Astrocyte (in vitro differentiated cells and primary cell): ENCODE measurements around the gene TSPAN17. TPM values are rescaled to one million over a fixed set of nuclear protein-coding genes. Genes with fewer than 3 reads are reported as not detected.

ENCODE experiments used
- DNase-seq: peaks from one replicate; pipeline ENCODE4 v3.0.0-alpha.2; 2010; ENCODE audit warnings: low read depth
- FAIRE-seq: peaks from 2 replicates; lab custom pipeline; 2011; peaks lifted over from hg19 to GRCh38; lab: Jason Lieb, UNC
- H2AFZ ChIP-seq: 2 replicates; pipeline ENCODE4 v1.6.0; 2012; ENCODE audit warnings: low read depth, low read length, inconsistent platforms
- H3K27ac ChIP-seq: 2 replicates; pipeline ENCODE4 v1.5.1; 2011; ENCODE audit warnings: low read depth, low read length, inconsistent platforms
- H3K27me3 ChIP-seq: 2 replicates; pipeline ENCODE4 v1.6.0; 2011; ENCODE audit warnings: low read length, inconsistent platforms; ENCODE audit not compliant: insufficient read depth
- H3K36me3 ChIP-seq: 2 replicates; pipeline ENCODE4 v1.5.1; 2011; ENCODE audit warnings: low read length, inconsistent platforms; ENCODE audit not compliant: insufficient read depth
- H3K4me1 ChIP-seq: 2 replicates; pipeline ENCODE4 v1.5.1; 2011; ENCODE audit warnings: low read length, inconsistent platforms; ENCODE audit not compliant: insufficient read depth
- H3K4me2 ChIP-seq: 2 replicates; pipeline ENCODE4 v1.6.0; 2012; ENCODE audit warnings: low read length, inconsistent platforms
- H3K4me3 ChIP-seq: 2 replicates; pipeline ENCODE4 v1.5.1; 2011; ENCODE audit warnings: low read depth, mild to moderate bottlenecking, low read length, inconsistent platforms; ENCODE audit not compliant: insufficient read depth
- H3K79me2 ChIP-seq: 2 replicates; pipeline ENCODE4 v1.6.0; 2012; ENCODE audit warnings: mild to moderate bottlenecking, low read length, inconsistent platforms; ENCODE audit not compliant: insufficient read depth
- H3K9ac ChIP-seq: 2 replicates; pipeline ENCODE4 v1.6.0; 2012; ENCODE audit warnings: mild to moderate bottlenecking, low read length, inconsistent platforms
- H3K9me3 ChIP-seq: 2 replicates; pipeline ENCODE4 v1.5.1; 2012; ENCODE audit warnings: low read depth, mild to moderate bottlenecking, low read length, inconsistent platforms; ENCODE audit not compliant: insufficient read depth
- H4K20me1 ChIP-seq: 2 replicates; pipeline ENCODE4 v1.6.0; 2012; ENCODE audit warnings: low read length, inconsistent platforms; ENCODE audit not compliant: insufficient read depth
- H3K27ac Mint-ChIP-seq: one replicate; pipeline ENCODE4 v1.8.0; 2021; ENCODE audit warnings: mild to moderate bottlenecking, mixed read lengths; ENCODE audit not compliant: unreplicated experiment
- H3K27me3 Mint-ChIP-seq: one replicate; pipeline ENCODE4 v1.8.0; 2021; ENCODE audit warnings: low read depth, mixed read lengths; ENCODE audit not compliant: unreplicated experiment
- H3K36me3 Mint-ChIP-seq: one replicate; pipeline ENCODE4 v1.8.0; 2021; ENCODE audit warnings: low read depth, mixed read lengths; ENCODE audit not compliant: unreplicated experiment
- H3K4me1 Mint-ChIP-seq: one replicate; pipeline ENCODE4 v1.8.0; 2021; ENCODE audit warnings: low read depth, mixed read lengths; ENCODE audit not compliant: unreplicated experiment
- H3K4me3 Mint-ChIP-seq: one replicate; pipeline ENCODE4 v1.8.0; 2021; ENCODE audit warnings: mild to moderate bottlenecking, moderate library complexity, mixed read lengths; ENCODE audit not compliant: unreplicated experiment
- H3K9me3 Mint-ChIP-seq: one replicate; pipeline ENCODE4 v1.8.0; 2021; ENCODE audit warnings: mild to moderate bottlenecking, mixed read lengths; ENCODE audit not compliant: unreplicated experiment
- EZH2 ChIP-seq: IDR thresholded peaks from 2 replicates; pipeline ENCODE4 v1.6.1; 2012; ENCODE audit warnings: mild to moderate bottlenecking, low read length, inconsistent platforms; ENCODE audit not compliant: insufficient read depth
- total RNA-seq: library from RNA; stranded (reverse); gene quantifications from 2 replicates; pipeline ENCODE4 v1.2.1, GENCODE V29; 2021
- TF ChIP-seq, protein P1 (sequence below): IDR thresholded peaks from 2 replicates; pipeline ENCODE4 v1.5.1; 2011; ENCODE audit warnings: low read depth, mild to moderate bottlenecking, inconsistent platforms, low read length, moderate library complexity; ENCODE audit not compliant: insufficient read depth

The TSPAN17 gene
- total RNA-seq, 1 donor from 2014 or later: 56.5 TPM

DNA sequence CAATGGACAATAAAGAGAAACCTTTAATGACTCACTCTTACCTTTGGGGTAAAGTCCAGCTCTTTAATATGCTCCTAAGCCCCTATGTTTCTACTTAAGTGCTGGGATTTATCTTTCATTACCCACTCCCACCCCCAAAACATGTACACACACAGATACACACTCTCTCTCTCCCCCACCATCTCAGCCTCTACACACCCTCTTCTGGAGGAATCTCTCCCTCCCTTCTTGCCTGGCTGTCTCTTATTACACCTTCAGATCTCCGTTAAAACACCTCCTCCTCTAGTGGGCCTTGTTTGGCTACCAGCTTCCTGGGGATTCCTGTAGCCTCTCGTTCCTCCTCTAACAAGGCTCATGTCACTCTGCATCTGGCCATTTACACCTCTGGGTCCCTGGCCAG, 44.2 kb upstream of the TSPAN17 start:
- H3K27ac ChIP-seq: no peak overlapping the region
- no peaks in the 10 kb centered on the region for H3K9me3 ChIP-seq
- Mint-ChIP-seq H3K27me3 (peaks cover 22% of the 10 kb centered on the region), H3K36me3 (peaks cover 9% of the 10 kb centered on the region), H3K4me1 (peaks cover 11% of the 10 kb centered on the region), H3K4me3 (no peak overlapping the region), H3K9me3 (peaks cover 3% of the 10 kb centered on the region), H3K27ac (no peak overlapping the region)
- peaks cover 50% of the 10 kb centered on the region for H4K20me1 ChIP-seq
- H3K4me2 ChIP-seq: no peak overlapping the region
- H3K36me3 ChIP-seq: no peaks in the 10 kb centered on the region
- H3K79me2 ChIP-seq: peaks cover under 1% of the 10 kb centered on the region
- H2AFZ ChIP-seq: no peak overlapping the region
- FAIRE-seq (no peak), DNase-seq (no peak)
- no peak overlapping the region for H3K9ac ChIP-seq
- no peaks in the 10 kb centered on the region for H3K27me3 ChIP-seq
- H3K4me3 ChIP-seq: no peak overlapping the region
- no peaks in the 10 kb centered on the region for H3K4me1 ChIP-seq
- TF ChIP-seq, protein P1, sequence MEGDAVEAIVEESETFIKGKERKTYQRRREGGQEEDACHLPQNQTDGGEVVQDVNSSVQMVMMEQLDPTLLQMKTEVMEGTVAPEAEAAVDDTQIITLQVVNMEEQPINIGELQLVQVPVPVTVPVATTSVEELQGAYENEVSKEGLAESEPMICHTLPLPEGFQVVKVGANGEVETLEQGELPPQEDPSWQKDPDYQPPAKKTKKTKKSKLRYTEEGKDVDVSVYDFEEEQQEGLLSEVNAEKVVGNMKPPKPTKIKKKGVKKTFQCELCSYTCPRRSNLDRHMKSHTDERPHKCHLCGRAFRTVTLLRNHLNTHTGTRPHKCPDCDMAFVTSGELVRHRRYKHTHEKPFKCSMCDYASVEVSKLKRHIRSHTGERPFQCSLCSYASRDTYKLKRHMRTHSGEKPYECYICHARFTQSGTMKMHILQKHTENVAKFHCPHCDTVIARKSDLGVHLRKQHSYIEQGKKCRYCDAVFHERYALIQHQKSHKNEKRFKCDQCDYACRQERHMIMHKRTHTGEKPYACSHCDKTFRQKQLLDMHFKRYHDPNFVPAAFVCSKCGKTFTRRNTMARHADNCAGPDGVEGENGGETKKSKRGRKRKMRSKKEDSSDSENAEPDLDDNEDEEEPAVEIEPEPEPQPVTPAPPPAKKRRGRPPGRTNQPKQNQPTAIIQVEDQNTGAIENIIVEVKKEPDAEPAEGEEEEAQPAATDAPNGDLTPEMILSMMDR: no peak
- no peak for TF ChIP-seq EZH2

DNA sequence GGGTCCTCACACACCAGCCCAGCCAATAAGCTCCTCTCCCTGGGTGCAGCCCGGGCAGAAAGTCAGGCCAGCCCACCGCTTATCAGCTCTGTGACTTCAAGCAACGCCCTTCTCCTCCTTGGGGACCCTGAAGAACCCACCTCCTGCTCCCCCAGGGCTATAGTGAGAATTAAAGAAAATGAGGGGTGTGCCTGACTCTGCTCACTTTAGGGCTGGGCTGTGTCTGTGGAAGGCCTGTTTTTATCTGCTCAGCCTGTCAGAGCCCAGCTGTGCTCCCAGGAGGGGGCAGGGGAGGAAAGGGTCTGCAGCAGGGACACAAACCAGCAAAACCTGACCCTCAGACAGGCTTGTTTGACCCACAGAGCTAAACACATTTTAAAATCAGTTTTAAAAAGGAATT, 41.3 kb upstream of the TSPAN17 start:
- Histone ChIP-seq H3K27ac (no peak overlapping the region), H4K20me1 (peaks cover 61% of the 10 kb centered on the region), H3K4me1 (peaks cover 6% of the 10 kb centered on the region), H3K27me3 (no peaks in the 10 kb centered on the region), H3K79me2 (peaks cover 9% of the 10 kb centered on the region), H3K4me3 (no peak overlapping the region), H3K9ac (no peak overlapping the region), H3K36me3 (no peaks in the 10 kb centered on the region), H2AFZ (no peak overlapping the region), H3K4me2 (no peak overlapping the region), H3K9me3 (no peaks in the 10 kb centered on the region)
- no peak overlapping the region for H3K27ac Mint-ChIP-seq
- no peak for DNase-seq
- no peak for TF ChIP-seq EZH2
- TF ChIP-seq, protein P1: no peak
- H3K4me3 Mint-ChIP-seq: no peak overlapping the region
- no peaks in the 10 kb centered on the region for H3K36me3 Mint-ChIP-seq
- peaks cover 10% of the 10 kb centered on the region for H3K4me1 Mint-ChIP-seq
- FAIRE-seq: no peak
- no peaks in the 10 kb centered on the region for H3K9me3 Mint-ChIP-seq
- peaks cover 23% of the 10 kb centered on the region for H3K27me3 Mint-ChIP-seq

DNA sequence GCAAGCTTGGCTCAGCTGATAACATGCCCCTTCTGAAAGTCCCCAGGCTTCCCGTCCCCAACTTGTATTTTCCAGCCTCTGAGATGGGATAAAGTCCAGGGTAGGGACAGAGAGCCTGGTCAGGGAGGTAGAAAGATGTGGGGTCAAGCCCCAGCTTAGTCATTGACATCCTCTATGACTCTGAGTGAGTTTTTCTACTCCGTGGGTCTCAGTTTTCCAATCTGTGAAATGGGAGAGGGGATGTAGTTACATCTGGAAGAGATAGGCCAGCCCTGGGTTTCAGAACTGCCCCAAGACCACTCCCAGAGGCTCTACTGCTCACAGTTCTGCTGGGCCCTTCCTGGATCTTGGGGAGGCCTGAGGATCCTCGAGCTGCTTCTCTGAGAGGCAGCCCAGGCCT, 40.4 kb upstream of the TSPAN17 start:
- DNase-seq (no peak), FAIRE-seq (no peak)
- no peak overlapping the region for H3K27ac Mint-ChIP-seq
- H3K36me3 Mint-ChIP-seq: no peaks in the 10 kb centered on the region
- Histone ChIP-seq H2AFZ (no peak overlapping the region), H3K9me3 (no peaks in the 10 kb centered on the region), H3K27me3 (no peaks in the 10 kb centered on the region), H4K20me1 (peaks cover 53% of the 10 kb centered on the region), H3K4me2 (no peak overlapping the region), H3K4me1 (peaks cover 6% of the 10 kb centered on the region), H3K36me3 (no peaks in the 10 kb centered on the region), H3K79me2 (peaks cover 9% of the 10 kb centered on the region), H3K27ac (no peak overlapping the region), H3K9ac (no peak overlapping the region), H3K4me3 (no peak overlapping the region)
- H3K27me3 Mint-ChIP-seq: peaks cover 19% of the 10 kb centered on the region
- no peak for TF ChIP-seq EZH2
- TF ChIP-seq, protein P1: no peak
- H3K4me3 Mint-ChIP-seq: no peak overlapping the region
- no peaks in the 10 kb centered on the region for H3K9me3 Mint-ChIP-seq
- peaks cover 10% of the 10 kb centered on the region for H3K4me1 Mint-ChIP-seq
